Measurements from ENCODE around the gene ACTBL2.
A peak's percentile ranks its signal among the peaks of the same experiment; 100 is the strongest.

The ACTBL2 gene

DNA sequence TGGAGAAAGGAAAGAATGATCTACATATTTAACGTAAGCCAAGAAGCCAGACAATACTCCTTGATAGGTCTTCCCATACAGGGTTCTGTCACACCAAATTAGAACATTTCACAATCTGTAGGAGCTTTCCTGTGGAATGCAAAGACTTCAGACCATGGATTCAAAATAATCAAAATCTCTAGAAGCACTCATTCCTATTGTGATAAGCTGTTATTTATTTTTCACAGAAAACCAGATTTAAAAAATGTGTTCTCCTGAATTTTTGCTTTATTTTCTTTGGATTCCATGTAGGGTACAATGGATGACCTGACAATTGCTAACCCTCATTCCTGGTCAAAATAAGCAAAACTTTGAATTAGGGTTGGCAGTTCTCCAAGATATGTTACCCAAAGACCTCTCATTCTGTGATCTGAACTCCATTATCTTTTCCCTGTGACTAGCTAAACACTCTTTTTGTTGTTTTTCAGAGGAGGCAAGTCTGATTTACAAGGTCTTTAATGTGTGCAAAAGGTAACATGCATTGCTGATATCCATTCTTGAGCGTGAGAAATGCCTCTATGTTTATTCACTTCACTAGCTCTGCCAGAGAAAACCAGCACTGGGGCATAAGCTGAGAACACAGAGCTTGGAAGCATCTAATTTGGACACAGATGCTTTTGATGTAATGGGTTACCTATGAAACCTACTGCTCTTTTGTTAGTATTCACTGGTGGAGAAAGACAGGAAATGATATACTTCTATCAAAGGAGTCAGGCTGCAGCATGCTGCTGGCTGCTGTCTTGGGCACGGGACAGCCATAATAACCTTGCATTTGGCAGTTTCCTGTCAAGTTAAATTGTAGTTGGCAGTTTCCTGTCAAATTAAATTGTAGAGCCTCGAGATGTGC is 31.4 kb downstream of the ACTBL2 start:
- no peak for DNase-seq

DNA sequence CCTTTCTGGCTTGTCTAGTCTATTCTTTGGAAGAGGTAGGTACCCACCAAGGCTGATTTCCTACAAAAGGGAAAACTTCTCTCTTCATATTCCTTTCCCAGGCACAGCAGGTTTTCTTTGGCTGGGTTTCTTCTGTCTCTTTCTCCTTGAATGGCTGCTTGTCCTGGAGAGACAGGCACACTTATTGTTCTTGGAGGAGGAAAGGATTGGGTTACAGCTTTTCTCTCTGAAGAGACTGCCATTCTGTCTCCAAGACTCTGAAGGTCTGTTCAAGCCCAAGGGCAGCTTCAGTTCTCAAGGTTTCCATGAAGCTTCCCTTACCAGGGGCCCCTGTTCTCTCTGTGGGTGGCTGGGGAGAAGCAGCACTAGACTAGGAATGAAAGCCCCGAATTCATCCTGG is 33.9 kb downstream of the ACTBL2 start:
- DNase-seq: no peak

DNA sequence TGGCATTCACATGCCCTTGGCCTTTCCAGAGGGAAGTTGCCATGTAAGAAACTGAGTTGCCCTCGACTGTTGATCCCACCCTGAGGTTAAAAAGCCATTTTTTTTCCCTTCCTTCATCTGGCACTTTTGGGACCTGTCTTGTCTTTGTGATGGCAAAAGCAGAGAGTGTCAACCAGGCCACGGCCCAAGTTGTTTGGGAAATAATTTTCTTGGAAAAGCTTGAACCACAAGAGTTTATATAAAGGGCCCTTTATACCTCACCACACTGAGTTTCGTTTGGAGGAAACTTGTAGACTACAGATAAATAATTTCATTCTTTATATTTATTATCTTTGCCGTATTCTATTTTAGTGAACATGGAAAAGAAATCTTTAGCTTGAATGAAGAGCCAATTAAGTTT is 34.3 kb downstream of the ACTBL2 start:
- DNase-seq: no peak

- no peak for DNase-seq
Measured at GRCh38 chr5:57447658-57448057, 35.0 kb downstream of the ACTBL2 start.

GRCh38 chr5:57446966-57447365 is 35.6 kb downstream of the ACTBL2 start:
- no peak for DNase-seq

DNA sequence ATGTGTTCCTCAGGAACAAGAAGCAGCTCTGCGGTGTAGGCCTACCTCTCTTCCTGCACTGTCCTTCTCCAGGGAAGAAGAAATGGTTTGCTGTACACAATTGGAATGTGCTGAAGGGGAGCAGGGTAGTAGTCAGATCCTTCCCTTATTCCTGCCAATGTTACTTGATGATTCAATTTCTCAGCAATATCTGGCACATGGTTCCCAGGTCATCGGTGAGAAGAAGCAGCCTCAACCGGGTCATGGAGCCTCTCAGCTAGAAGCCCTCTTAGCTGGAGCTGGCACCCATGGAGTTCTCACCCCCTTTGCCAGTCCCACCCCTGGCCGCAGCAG is 36.9 kb downstream of the ACTBL2 start:
- DNase-seq: peak in 3 of 56 donors; percentile 6 to 26 (median 10)

DNA sequence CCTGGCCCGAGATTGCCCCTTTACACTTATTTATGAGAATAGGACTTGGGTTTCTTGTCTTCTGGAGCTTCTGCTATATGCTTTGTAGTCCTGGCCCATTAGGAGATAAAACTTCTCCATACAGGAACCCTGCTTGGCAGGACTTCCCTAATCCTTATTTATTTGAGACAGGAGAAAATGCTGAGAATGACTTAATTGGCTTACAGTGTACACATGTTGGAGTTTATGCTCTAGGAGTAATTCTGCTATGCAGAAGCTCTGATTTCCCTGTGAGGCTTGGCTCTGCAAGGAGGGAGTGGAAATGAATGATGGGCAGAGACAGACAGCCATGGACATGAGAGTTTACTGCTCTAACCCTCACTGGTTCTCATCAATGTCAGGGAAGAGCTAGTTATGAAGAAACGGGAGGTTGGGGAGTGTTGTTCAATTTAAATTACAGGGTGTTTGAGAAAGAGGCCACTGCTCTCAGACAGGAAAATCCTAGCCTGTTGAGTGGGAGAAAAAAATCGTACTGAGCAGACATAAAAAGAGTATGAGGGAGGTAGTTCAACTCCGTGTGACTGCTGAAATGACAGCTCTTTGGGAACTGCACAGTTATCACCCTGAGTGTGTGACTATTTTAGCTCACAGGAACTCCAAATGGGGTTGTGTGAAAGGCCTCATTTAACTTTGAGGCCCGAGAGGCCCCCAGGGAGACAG is 37.5 kb downstream of the ACTBL2 start:
- peak in 13 of 56 donors; percentile 3 to 57 (median 12) for DNase-seq

DNA sequence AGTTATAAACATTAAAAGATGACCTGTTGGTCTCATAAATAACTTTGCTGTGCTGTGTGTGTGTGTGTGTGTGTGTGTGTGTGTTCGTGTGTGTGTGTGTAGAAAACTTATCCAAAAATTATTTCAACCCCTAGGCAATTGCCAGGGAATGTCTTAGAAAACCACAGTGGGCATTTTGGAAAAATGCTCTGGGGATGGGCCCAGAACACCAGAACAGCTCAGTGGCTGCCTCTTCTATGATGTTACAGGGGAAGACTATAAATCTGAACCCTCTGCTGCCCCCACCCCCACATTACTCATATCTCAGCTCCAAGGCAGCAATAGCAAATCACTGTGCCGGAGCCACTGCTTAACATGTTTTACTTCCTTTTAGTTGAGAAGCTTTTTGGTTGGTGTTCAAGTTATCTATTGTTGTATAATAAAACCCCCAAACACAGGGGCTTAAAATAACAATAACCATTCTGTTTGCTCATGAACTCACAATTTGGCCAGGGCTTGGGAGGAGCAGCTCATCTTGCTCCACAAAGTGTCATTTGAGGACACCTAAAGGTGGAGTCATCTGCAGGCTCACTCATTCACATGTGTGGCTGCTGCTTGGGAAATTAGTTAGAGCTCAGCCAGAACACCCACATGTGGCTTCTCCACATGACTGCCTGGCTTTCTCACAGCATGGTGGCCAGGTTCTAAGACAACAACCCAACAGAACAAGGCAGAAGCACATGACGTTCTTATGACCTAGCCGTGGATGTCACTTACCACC is 40.4 kb downstream of the ACTBL2 start:
- no peak for DNase-seq

DNA sequence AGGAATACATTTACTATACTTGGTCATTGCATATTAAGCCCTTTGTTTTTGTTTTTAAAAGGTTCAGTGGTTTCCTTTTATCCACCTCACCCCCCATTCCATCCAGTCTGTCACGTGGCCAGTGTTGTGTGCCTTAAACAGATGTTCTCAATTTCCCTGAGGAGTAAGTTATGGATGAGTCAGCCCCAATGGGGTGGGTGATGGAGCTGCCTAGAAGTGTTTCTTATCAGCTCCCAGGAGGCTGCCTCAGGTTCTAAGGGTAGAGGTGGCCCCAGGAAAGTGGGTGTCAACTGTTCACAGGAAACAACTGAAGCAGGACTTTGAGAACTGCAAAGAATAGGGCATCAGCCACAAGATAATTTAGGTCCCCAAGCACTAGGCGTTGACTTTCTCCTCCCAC is 41.1 kb downstream of the ACTBL2 start:
- DNase-seq: no peak

- no peak for DNase-seq
Measured at GRCh38 chr5:57439601-57440000, 43.0 kb downstream of the ACTBL2 start.

GRCh38 chr5:57437976-57438805 is 44.4 kb downstream of the ACTBL2 start:
- DNase-seq: no peak

DNA sequence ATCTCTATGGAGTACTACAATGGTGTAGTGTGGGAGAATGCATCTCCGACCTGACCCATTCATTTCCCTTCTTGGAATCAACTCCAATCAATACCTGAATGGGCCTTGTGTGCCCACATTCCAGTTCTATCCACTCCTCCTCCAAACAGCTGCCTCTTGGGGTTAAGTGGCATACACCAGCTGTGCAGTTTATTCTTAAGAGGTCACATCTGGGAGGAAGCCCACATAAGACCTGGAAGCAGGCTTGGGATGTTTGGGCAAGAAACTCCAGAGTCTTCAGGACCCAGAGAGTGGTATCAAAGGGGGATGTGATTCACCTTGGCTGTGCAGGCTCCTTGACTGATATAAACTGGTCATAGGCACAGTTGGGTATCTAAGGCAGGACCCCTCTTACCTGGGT is 46.0 kb downstream of the ACTBL2 start:
- no peak for DNase-seq

DNA sequence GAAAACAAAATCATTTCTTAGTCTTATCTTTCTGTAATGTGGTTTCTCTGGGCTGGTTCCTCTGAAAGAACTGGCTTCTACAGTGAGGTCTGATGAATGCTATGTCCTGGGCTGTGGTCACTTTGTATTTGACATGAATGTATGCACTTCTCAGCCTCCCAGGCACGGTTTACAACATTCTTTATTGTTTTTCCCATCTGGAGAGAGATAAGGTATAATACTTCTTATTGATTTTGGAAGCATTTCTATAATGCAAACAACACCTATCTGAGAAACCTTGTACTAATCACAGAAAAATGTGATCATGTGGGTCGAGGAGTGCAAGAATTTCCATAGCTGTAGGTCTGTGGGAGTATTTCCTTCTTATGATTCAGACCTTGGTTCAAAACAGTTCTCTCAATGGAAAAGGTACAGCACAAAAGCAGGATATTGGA is 46.9 kb downstream of the ACTBL2 start:
- no peak for DNase-seq

GRCh38 chr5:57434683-57435082 is 47.9 kb downstream of the ACTBL2 start:
- no peak for DNase-seq

DNA sequence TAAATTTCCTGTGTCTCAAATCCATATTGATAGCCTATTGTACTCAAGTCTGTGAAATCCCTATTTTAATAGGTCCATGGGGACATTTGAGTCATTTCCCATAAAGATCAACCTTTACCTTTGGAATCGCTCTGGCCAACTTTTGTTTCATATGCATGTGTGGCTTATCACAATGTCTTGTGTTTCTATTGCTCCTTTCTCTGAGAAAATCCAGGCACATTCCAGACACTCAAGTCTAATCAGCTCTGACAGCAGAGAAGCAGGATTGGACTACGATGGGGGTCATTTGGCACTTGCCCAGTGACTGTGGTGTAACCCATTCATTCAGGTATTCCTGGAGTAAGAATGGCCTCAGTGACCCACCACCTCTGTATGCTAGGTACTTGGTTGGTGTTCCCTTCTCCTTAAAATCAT is 48.4 kb downstream of the ACTBL2 start:
- no peak for DNase-seq

DNA sequence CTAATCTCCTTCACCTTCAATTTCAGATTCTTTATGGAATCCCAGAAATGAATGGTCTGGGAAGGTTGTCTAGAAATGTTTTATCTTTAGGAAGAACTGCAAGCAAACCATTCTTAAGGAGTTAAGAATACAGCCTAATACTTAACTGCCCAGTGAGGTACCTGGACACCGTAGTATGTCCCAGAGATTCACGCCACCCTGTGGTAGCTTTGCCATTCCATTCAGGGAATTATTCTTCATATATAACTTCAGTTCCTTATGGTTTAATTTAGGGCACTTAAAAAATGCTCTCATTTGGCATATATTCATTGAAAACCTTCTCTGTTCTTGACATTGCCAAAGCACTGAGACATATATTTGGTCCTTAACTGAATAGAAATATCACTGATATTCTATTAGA is 49.7 kb downstream of the ACTBL2 start:
- no peak for DNase-seq

- DNase-seq: no peak
Measured at GRCh38 chr5:57431759-57432158, 50.9 kb downstream of the ACTBL2 start.
